NCI-H510A (cell line): ENCODE results near the gene MUCL1.

Experiments
- DNase-seq: peaks from one replicate; lab custom pipeline; 2025; lab: John Stamatoyannopoulos, UW

The MUCL1 gene

DNA sequence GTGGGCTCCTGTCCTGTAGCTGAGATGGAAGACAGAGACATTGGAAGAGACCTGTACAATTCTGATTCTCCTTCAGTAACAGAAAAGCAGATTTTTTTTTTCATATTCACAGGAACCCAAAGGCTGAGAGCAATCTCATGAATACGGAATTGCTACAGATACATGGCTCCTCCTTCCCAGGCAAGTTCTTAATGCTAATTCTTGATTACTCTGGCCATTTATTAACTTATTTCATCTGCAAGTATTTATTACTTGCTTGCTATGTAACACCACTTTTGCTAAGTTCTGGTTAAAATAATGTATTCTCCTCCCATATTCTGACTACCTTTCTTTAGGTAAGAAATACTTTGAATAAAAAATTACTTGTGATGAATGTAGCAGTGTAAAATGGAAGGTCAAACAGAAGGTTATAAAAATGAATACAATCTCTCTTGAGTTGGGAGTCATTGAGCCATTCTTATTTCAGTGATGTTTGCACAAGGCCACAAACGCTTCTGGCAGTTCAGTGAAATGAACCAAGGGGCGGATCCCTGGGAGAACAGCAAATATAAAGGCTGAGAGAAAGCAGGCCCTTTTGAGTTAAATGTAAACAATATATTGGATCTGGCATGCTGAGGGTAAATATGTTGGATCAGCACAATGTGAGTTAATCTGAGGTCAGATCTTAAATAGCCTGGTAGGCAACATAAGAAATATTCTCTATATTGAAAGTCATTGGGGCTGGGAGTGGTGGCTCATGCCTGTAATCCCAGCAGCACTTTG is 37.6 kb downstream of the MUCL1 start:
- peak; percentile 94 for DNase-seq
